Peyer's patch (tissue), 4 donors: ENCODE results near the gene SCTR.

Source experiments
- CTCF ChIP-seq, 6 experiments: fragments of 450-650 bp in 4 of 6; fragments of 200-600 bp in 2 of 6; sonication (generic) in 1 of 6; IDR thresholded peaks; one replicate each; pipeline ENCODE4 v1.5.1; 2017 to 2019; ENCODE audit warnings: antibody characterized with exemption in 6 of 6, mild to moderate bottlenecking in 3 of 6, moderate library complexity in 1 of 6
- POLR2A ChIP-seq, 2 donors: fragments of 450-650 bp; IDR thresholded peaks; one replicate each; pipeline ENCODE4 v1.5.1; 2017; ENCODE audit warnings: antibody characterized with exemption in 2 of 2, mild to moderate bottlenecking in 2 of 2, moderate library complexity in 2 of 2

GRCh38 chr2:119402645-119403560 lies 121.4 kb downstream of the SCTR start:
- TF ChIP-seq CTCF (IDR thresholded peaks at IDR 0.05), result no peak
- no peak for TF ChIP-seq POLR2A (IDR thresholded peaks at IDR 0.05)
